ENCODE results near the gene GOLGA8M.
"Not testable (repeated sequence)": the region's sequence is repeated elsewhere in the genome, so short reads cannot be mapped to it uniquely, and the experiment has no call there.

Gene GOLGA8M

GRCh38 chr15:28656018-28656360, 56.2 kb downstream of the GOLGA8M start:
- not testable (repeated sequence) for DNase-seq (ENCODE audit: low read depth)

- DNase-seq (ENCODE audit: low read depth) = not testable (repeated sequence)
Measured at GRCh38 chr15:28655329-28656017, 56.7 kb downstream of the GOLGA8M start.

GRCh38 chr15:28654194-28654593, 58.0 kb downstream of the GOLGA8M start:
- not testable (repeated sequence) for DNase-seq (ENCODE audit: low read depth)

GRCh38 chr15:28652538-28652937, 59.7 kb downstream of the GOLGA8M start:
- not testable (repeated sequence) for DNase-seq (ENCODE audit: low read depth)
